ENCODE measurements around the gene GYG2. TPM values are rescaled to one million over a fixed set of nuclear protein-coding genes. Genes with fewer than 3 reads are reported as not detected.

Gene GYG2
- polyA plus RNA-seq, 1 donor from 2014 or later, result 6.3 TPM

- no peaks in the 10 kb centered on the region for H3K9me2 ChIP-seq (ENCODE audit: insufficient read depth, low read length)
- no peak overlapping the region for H3K4me3 ChIP-seq (ENCODE audit: low read length)
- no peaks in the 10 kb centered on the region for H4K20me1 ChIP-seq (ENCODE audit: insufficient read depth)
- H3K9ac ChIP-seq (ENCODE audit: low read length), result no peak overlapping the region
- no peaks in the 10 kb centered on the region for H3K27me3 ChIP-seq (ENCODE audit: insufficient read depth, low read depth, low read length)
- no peaks in the 10 kb centered on the region for H3K9me3 ChIP-seq (ENCODE audit: low read length)
- no peak overlapping the region for H3K27ac ChIP-seq (ENCODE audit: low read length)
- TF ChIP-seq, protein P1, sequence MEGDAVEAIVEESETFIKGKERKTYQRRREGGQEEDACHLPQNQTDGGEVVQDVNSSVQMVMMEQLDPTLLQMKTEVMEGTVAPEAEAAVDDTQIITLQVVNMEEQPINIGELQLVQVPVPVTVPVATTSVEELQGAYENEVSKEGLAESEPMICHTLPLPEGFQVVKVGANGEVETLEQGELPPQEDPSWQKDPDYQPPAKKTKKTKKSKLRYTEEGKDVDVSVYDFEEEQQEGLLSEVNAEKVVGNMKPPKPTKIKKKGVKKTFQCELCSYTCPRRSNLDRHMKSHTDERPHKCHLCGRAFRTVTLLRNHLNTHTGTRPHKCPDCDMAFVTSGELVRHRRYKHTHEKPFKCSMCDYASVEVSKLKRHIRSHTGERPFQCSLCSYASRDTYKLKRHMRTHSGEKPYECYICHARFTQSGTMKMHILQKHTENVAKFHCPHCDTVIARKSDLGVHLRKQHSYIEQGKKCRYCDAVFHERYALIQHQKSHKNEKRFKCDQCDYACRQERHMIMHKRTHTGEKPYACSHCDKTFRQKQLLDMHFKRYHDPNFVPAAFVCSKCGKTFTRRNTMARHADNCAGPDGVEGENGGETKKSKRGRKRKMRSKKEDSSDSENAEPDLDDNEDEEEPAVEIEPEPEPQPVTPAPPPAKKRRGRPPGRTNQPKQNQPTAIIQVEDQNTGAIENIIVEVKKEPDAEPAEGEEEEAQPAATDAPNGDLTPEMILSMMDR (IDR thresholded peaks at IDR 0.05; ENCODE audit: poor library complexity, severe bottlenecking), result no peak
- TF ChIP-seq MXI1 (conservative IDR thresholded peaks at IDR 0.05; ENCODE audit: poor library complexity, severe bottlenecking), result no peak
- TF ChIP-seq EP300 (conservative IDR thresholded peaks at IDR 0.05; ENCODE audit: poor library complexity, severe bottlenecking), result no peak
- no peak for TF ChIP-seq TAF1 (IDR thresholded peaks at IDR 0.05; ENCODE audit: low read depth)
- no peak for TF ChIP-seq EZH2 (IDR thresholded peaks at IDR 0.05; ENCODE audit: borderline replicate concordance, insufficient read depth, low read length, poor library complexity, severe bottlenecking)
- no peak for TF ChIP-seq REST (IDR thresholded peaks at IDR 0.05; ENCODE audit: borderline replicate concordance)
- no peak for TF ChIP-seq POLR2AphosphoS5 (IDR thresholded peaks at IDR 0.05)
- TF ChIP-seq RAD21 (conservative IDR thresholded peaks at IDR 0.05), result no peak
- TF ChIP-seq SMC3 (conservative IDR thresholded peaks at IDR 0.05; ENCODE audit: poor library complexity), result no peak
- H3K79me2 ChIP-seq (replicated peaks; ENCODE audit: insufficient read depth, low read length), result no peaks in the 10 kb centered on the region
- no peaks in the 10 kb centered on the region for H3F3A ChIP-seq (ENCODE audit: insufficient read depth, low read length, poor library complexity, severe bottlenecking)
- H3K36me3 ChIP-seq (ENCODE audit: insufficient read depth, low read length), result no peaks in the 10 kb centered on the region
- H3K4me2 ChIP-seq (ENCODE audit: low read length), result no peak overlapping the region
- H2AFZ ChIP-seq (ENCODE audit: low read depth, low read length), result no peak overlapping the region
Observed at GRCh38 chrX:2874222-2875135, 45.7 kb downstream of the GYG2 start.

GRCh38 chrX:2875136-2875481, 46.4 kb downstream of the GYG2 start:
- Histone ChIP-seq H3K27ac (ENCODE audit: low read length) (no peak overlapping the region), H3K4me3 (ENCODE audit: low read length) (no peak overlapping the region), H3K9me3 (ENCODE audit: low read length) (no peaks in the 10 kb centered on the region), H4K20me1 (ENCODE audit: insufficient read depth) (no peaks in the 10 kb centered on the region), H3F3A (ENCODE audit: insufficient read depth, low read length, poor library complexity, severe bottlenecking) (no peaks in the 10 kb centered on the region), H3K9ac (ENCODE audit: low read length) (no peak overlapping the region), H3K4me2 (ENCODE audit: low read length) (no peak overlapping the region), H3K27me3 (ENCODE audit: insufficient read depth, low read depth, low read length) (no peaks in the 10 kb centered on the region), H3K36me3 (ENCODE audit: insufficient read depth, low read length) (no peaks in the 10 kb centered on the region), H3K79me2 (replicated peaks; ENCODE audit: insufficient read depth, low read length) (no peaks in the 10 kb centered on the region), H3K9me2 (ENCODE audit: insufficient read depth, low read length) (no peaks in the 10 kb centered on the region), H2AFZ (ENCODE audit: low read depth, low read length) (no peak overlapping the region)
- TF ChIP-seq EZH2 (IDR thresholded peaks at IDR 0.05; ENCODE audit: borderline replicate concordance, insufficient read depth, low read length, poor library complexity, severe bottlenecking), result no peak
- TF ChIP-seq TAF1 (IDR thresholded peaks at IDR 0.05; ENCODE audit: low read depth), result no peak
- TF ChIP-seq SMC3 (conservative IDR thresholded peaks at IDR 0.05; ENCODE audit: poor library complexity), result no peak
- TF ChIP-seq, protein P1 (IDR thresholded peaks at IDR 0.05; ENCODE audit: poor library complexity, severe bottlenecking), result no peak
- TF ChIP-seq MXI1 (conservative IDR thresholded peaks at IDR 0.05; ENCODE audit: poor library complexity, severe bottlenecking), result no peak
- TF ChIP-seq EP300 (conservative IDR thresholded peaks at IDR 0.05; ENCODE audit: poor library complexity, severe bottlenecking), result no peak
- no peak for TF ChIP-seq RAD21 (conservative IDR thresholded peaks at IDR 0.05)
- no peak for TF ChIP-seq POLR2AphosphoS5 (IDR thresholded peaks at IDR 0.05)
- TF ChIP-seq REST (IDR thresholded peaks at IDR 0.05; ENCODE audit: borderline replicate concordance), result no peak

Measured in neural cell (in vitro differentiated cells).